Testis (tissue), 3 donors: Measurements from ENCODE around the gene RFC1. TPM values are rescaled to one million over a fixed set of nuclear protein-coding genes. Genes with fewer than 3 reads are reported as not detected.
"Not testable (repeated sequence)": the region's sequence is repeated elsewhere in the genome, so short reads cannot be mapped to it uniquely, and the experiment has no call there.

Source experiments
- DNase-seq: peaks from one replicate; pipeline ENCODE4 v3.0.0-alpha.2; 2019
- H3K27ac ChIP-seq, 2 donors: fragments of 200-600 bp; sonication (generic); one replicate each; pipeline ENCODE4 v1.5.1; 2019
- H3K27me3 ChIP-seq: fragments of 200-600 bp; sonication (generic); one replicate; pipeline ENCODE4 v1.5.1; 2019
- H3K36me3 ChIP-seq: fragments of 200-600 bp; sonication (generic); one replicate; pipeline ENCODE4 v1.5.1; 2017; ENCODE audit warnings: low read depth; ENCODE audit errors: missing control alignments
- H3K4me1 ChIP-seq: fragments of 200-600 bp; sonication (generic); one replicate; pipeline ENCODE4 v1.5.1; 2019
- H3K4me3 ChIP-seq, 2 donors: fragments of 200-600 bp; sonication (generic); one replicate each; pipeline ENCODE4 v1.5.1; 2017 to 2019
- H3K9me3 ChIP-seq: fragments of 200-600 bp; sonication (generic); one replicate; pipeline ENCODE4 v1.5.1; 2017
- CTCF ChIP-seq, 3 experiments: fragments of 450-650 bp in 2 of 3; fragments of 200-600 bp in 1 of 3; sonication (generic) in 1 of 3; IDR thresholded peaks; one replicate each; pipeline ENCODE4 v1.5.1; 2016 to 2019; ENCODE audit warnings: antibody characterized with exemption in 3 of 3, mild to moderate bottlenecking in 2 of 3, moderate library complexity in 1 of 3
- POLR2A ChIP-seq: fragments of 450-650 bp; IDR thresholded peaks from one replicate; pipeline ENCODE4 v1.6.1; 2017; ENCODE audit warnings: antibody characterized with exemption, mild to moderate bottlenecking, moderate library complexity
- WGBS, 2 donors: methylation state at CpG; one replicate each; pipeline ENCODE4 v1.1.5; 2018; 5-methylcytosine and 5-hydroxymethylcytosine counted together
- intact Hi-C: fragments of 100-400 bp; cut with DNase I; formaldehyde crosslinking; loops from one replicate; pipeline ENCODE4 v1.15.1; 2023; ENCODE audit warnings: low total_unique reads
- polyA plus RNA-seq: library from polyadenylated mRNA; stranded (reverse); fragments of 350-450 nt; fragmentation: Illumina TruSeq; extraction: RNeasy Lipid Tissue Mini Kit (QIAGEN cat#74804); gene quantifications from one replicate; pipeline ENCODE4 v1.2.3, GENCODE V29; 2014; ENCODE audit warnings: low read depth, low replicate concordance; ENCODE audit not compliant: insufficient read depth
- total RNA-seq, 2 donors: library from RNA; depleted of rRNA; stranded (reverse); fragments of >200 nt; gene quantifications; one replicate each; pipeline ENCODE4 v1.2.3, GENCODE V29; 2016

The RFC1 gene
- total and polyA plus RNA-seq, 3 donors from 2014 or later: 26.9 to 34.9 (median 29.5) TPM

GRCh38 chr4:39354254-39354552 lies 12.0 kb downstream of the RFC1 start:
- DNase-seq: no peak
- no peaks in the 10 kb centered on the region for H3K36me3 ChIP-seq
- H3K27ac ChIP-seq: peak overlapping the region; percentile 24 to 76
- intact Hi-C loops: no loop called here
- no peaks in the 10 kb centered on the region for H3K27me3 ChIP-seq
- peaks cover 3% of the 10 kb centered on the region for H3K4me1 ChIP-seq
- WGBS, 2 donors: 17 to 21% methylated on average over 1 of the region's 1 CpG
- TF ChIP-seq CTCF (IDR thresholded peaks at IDR 0.05): no peak
- TF ChIP-seq POLR2A: no peak
- no peaks in the 10 kb centered on the region for H3K9me3 ChIP-seq
- peak overlapping the region in 1 of 2 donors; percentile 3 for H3K4me3 ChIP-seq

DNA sequence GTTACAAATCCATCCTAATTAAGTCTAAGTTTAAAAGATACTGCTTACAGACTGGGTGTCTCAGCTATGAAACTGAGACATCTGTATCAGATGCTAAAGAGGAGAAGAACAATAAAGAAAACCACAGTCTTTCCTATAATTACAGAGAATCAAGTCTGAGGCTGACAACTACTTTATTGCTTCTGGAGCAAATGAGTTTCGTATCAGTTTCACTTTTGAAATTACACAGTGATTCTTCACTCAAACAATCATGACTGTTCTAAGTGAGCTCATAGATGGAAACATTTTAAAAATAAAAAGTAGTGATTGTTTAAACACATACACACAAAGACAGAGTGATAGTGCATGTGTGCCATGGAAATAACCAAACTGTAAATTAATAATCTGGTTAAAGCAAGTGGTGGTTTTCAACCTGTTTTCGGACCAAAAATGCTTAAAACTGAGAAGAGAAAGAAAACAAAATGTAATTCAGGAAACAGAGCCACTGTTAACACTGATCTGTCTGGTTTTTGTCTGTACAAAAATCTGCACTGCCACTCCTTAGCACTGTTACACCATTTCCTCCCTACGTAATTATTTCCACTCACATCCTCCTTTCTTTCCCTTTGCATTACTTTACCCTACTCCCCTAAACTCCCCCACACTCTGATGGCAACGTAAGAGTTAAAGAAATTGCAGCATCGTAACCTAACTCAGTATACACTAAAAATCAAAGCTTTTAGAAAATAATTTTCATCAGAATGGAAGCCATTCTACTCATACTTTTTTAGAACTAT lies 12.5 kb downstream of the RFC1 start:
- Histone ChIP-seq H3K4me3 (peak overlapping the region in 1 of 2 donors; percentile 3), H3K27me3 (no peaks in the 10 kb centered on the region), H3K9me3 (no peaks in the 10 kb centered on the region), H3K36me3 (no peaks in the 10 kb centered on the region), H3K27ac (peak overlapping the region; percentile 24 to 76), H3K4me1 (peaks cover 3% of the 10 kb centered on the region)
- intact Hi-C loops: no loop called here
- 22 to 34% methylated on average over 5 of the region's 5 CpGs for WGBS, 2 donors
- DNase-seq: no peak
- TF ChIP-seq CTCF (IDR thresholded peaks at IDR 0.05) (no peak), POLR2A (no peak)

DNA sequence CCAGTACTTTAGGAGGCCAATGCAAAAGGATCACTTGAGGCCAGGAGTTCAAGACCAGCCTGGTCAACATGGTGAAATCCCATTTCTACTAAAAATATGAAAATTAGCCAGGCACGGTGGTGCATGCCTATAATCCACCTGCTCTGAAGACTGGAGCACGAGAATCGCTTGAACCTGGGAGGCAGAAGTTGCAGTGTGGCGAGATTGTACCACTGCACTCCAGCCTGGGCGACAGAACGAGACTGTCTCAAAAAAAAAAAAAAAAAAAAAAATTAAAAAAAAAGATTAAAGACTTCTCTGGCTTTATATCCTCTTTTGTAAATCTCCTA lies 13.0 kb downstream of the RFC1 start:
- Histone ChIP-seq H3K4me3 (peak overlapping the region in 1 of 2 donors; percentile 3), H3K27ac (peak overlapping the region in 1 of 2 donors; percentile 76)
- H3K27me3 ChIP-seq, DNase-seq, H3K9me3 ChIP-seq, H3K4me1 ChIP-seq, H3K36me3 ChIP-seq, intact Hi-C loops: not testable (repeated sequence)
- WGBS, 2 donors: 42 to 57% methylated on average over 6 of the region's 6 CpGs

DNA sequence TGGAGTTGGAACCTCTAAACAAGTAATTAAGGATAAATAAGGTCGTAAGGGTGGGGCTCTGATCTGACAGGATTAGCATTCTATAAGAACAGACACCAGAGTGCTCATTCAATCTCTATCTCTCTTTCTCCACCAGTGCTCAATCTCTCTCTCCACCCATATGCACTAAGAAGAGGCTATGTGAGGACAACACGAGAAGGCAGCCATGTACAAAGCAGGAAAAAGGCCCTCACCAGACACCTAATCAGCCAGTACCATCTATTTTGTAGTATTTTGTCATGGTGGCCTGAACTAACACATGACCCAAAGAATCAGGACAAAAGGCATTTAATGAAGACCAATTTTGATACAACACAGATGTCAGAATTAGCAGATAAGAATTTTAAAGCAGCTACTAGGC lies 16.8 kb downstream of the RFC1 start:
- Histone ChIP-seq H3K4me1 (peaks cover 3% of the 10 kb centered on the region), H3K9me3 (no peaks in the 10 kb centered on the region), H3K36me3 (no peaks in the 10 kb centered on the region), H3K27me3 (no peaks in the 10 kb centered on the region), H3K27ac (no peak overlapping the region), H3K4me3 (no peak overlapping the region)
- WGBS, 2 donors: 89 to 98% methylated on average over 2 of the region's 2 CpGs
- DNase-seq: no peak
- TF ChIP-seq CTCF (IDR thresholded peaks at IDR 0.05): no peak
- TF ChIP-seq POLR2A: no peak
- intact Hi-C loops: no loop called here

DNA sequence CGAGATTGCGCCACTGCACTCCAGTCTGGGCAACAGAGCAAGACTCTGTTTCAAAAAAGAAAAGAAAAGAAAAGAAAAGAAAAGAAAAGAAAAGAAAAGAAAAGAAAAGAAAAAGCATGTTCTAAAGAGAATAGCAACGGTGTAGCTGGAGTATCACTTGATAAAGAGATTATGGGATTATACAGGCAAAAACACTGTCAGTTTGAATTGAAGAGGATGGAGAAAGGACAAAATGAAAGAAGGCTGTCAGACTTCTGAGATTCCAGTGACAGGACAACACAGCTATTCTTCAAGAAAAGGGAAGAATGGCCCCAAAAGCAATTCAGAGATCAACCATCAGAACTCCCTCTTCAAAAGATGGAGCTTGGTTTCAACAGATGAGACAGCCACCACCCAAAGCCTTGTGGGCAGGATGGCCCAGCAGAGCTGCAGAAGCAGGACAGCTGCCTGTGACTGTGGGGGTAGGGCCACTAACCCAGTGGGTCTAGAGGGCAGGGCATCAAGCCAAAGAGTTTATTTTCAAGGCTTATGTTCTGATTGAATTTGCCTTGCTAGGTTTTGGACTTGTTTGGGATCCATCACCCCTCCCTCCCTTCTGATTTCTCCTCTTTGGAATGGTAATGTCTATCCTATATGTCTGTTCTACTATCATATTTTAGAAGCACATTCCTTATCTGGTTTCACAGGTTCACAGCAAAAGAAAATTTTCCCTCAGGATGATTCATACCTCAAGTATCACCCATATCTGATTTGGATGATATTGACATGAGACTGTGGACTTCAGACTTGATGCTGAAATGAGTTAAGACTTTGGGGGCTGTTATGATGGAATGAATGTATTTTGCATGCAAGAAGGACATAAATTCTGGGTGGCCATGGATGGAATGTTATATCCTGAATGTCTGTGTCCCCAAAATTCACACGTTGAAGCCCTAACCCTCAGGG lies 17.5 kb downstream of the RFC1 start:
- no peaks in the 10 kb centered on the region for H3K9me3 ChIP-seq
- intact Hi-C loops: no loop called here
- H3K27me3 ChIP-seq: no peaks in the 10 kb centered on the region
- no peak overlapping the region for H3K4me3 ChIP-seq
- WGBS, 2 donors: 89 to 92% methylated on average over 4 of the region's 4 CpGs
- DNase-seq: no peak
- TF ChIP-seq CTCF (IDR thresholded peaks at IDR 0.05) (no peak), POLR2A (no peak)
- no peaks in the 10 kb centered on the region for H3K4me1 ChIP-seq
- H3K36me3 ChIP-seq: no peaks in the 10 kb centered on the region
- H3K27ac ChIP-seq: no peak overlapping the region
